HG03342 (cell line): ENCODE measurements around the gene SPRY1.

ENCODE experiments used
- ATAC-seq: cut with Tn5 transposase; IDR thresholded peaks from one replicate; pipeline ENCODE4 v1.9.1; 2021; ENCODE audit warnings: mild to moderate bottlenecking, moderate library complexity; ENCODE audit not compliant: unreplicated experiment

SPRY1 gene

DNA sequence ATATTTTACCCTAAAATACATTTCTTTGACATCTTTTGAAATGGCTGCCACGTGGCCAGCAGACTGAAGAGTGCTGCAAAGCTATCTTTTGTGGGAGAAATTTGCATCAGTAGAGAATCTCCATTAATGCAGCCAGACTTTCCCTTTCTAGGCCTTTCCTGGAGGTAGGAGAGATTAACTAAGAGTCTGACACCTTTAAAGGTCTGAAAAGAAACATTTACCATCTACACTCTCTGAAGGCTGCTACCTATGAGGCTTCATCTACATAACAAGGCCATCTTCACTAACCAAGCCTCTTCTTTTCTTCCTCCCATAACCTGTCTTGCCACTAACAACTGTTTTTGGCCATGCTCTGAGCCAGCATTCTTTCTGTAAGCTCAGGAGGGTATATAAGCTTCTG, 17.8 kb upstream of the SPRY1 start:
- no peak for ATAC-seq

DNA sequence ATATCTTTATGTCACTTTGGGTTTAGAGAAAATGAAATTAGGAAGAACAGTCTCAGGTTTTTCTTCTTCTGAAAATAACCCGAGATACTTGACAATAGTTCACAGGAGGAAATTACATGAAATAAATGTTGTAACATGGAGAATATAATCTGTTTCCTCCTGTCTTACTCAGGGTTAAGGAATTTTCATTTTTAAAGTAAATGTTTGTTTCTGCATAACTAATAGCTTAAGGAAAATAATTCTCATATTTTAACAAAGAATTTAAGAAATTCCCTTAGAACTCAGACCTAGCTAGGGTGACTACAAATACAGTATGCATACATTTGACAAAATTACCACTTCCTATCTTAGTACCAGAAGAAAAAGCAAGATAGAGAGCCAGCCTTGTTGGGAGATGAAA, 17.2 kb upstream of the SPRY1 start:
- ATAC-seq: no peak

DNA sequence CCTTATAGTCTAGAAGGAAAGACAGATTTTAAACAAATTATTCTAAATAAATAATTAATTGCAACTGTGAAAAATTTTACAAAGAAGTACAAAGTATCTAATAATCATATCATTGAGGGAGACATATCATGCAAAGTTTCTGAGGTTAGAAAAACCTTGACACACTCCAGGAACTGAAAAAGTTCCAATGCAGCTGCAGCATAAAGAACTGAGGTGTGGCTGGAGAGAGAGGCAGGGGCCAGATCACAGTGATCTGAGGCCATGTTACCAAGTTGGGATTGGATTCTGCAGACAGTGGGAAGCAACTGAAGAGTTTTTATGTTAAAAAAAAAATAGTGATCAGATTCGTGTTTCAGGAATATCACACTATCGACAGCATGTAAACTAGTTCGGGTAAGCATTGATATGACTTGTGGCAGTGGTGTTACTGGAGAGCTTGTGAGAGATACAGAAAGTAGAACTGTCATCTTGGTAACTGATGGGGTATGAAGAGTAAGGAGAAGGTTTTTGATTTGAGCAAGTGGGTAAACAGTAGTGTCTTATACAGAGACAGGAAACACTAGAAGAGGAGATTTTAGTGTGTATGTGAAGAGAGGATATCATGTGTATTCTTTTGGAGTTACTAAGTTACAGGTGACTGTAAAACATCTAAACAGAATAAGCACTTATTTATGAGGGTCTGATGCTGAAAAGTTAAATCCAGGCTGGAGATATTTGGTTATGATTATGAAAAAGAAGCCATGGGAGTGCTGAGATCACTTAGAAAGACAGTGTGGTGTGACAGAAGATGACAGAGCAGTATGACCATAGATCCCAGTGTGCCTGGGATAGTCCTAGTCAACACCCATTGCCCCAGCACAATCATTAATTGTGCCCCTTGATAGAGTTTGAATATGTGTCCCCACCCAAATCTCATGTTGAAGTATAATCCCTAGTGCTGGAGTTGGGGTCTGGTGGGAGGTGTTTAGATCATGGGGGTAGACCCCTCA, 15.6 kb upstream of the SPRY1 start:
- peak; percentile 77 for ATAC-seq

DNA sequence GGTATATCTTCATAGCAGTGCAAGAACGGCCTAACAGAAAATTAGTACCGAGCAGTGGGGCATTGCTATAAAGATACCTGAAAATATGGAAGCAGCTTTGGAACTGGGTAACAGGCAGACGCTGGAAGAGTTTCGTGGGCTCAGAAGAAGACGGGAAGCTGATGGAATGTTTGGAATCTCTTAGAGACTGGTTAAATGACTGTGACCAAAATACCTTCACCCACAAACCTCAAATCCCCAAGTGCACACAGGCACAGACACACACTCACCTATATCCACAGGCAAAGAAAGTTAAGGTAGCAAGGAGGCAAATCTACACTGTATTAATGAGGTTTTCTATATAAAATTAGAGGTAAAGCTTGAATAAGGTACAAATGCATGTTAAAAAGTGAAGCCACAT, 14.6 kb upstream of the SPRY1 start:
- ATAC-seq: no peak

DNA sequence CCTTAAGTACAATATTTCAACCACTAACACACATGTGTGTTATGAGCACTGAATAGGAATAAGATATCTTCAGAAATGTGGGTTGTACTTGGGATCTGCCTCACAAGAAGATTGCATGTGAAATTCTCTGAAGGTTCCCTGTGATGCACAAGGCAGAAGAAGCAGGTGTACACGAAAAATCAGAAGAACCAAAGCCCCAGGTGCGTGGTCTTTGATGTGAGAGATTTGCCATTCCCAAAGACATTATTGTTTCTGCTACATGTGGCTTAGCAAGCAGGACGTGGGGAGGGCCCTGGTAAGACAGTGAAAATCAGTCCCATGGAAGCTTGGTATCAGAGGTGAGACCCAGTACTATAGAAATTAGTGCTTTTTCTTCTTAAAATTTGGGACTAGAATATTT, 13.0 kb upstream of the SPRY1 start:
- no peak for ATAC-seq

DNA sequence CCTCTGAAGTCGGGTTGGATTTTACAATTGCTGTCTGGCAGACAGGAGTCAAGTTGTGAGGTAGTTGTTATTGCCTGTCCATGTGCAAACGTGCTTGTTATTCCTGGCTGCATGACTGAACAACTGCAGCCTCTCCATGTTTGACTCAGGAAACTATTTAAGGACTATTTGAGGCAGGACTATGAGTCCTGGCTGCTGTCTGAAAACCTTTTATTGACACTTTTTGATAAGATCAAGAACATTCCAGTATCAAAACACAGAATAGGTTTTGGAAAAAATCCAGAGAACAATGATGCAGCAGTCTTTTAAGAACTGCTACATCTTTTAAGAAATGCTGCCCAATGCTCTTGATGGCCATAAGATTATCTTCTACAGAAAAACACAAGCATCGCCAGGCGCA, 10.0 kb upstream of the SPRY1 start:
- ATAC-seq: no peak

DNA sequence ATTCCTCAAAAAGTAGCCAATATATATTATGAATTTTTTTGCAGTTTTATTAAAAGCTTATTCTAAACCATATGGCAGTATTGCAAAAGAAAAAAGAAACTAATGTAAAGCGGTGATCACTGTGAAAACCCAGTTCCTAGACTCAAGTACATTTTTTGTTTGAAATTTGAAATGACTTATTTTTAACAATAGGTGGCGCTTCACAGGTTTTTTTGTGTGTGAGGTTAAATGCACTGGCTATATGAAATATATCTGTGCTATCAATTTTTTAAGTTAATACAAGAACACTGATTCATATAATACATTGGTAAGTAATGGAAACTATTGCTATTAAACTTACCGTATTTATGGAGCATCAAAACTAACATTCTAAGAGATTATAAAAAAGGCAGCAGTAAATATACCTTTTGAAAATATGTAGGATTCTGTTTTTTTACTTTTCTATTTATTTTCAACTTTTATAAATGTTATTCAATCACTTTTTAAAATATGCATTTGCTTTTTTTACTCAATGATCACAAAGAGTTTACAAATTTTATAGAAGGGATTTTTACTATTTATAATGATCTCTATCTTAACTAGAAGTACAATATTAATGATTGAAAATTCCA, 5.6 kb upstream of the SPRY1 start:
- no peak for ATAC-seq

DNA sequence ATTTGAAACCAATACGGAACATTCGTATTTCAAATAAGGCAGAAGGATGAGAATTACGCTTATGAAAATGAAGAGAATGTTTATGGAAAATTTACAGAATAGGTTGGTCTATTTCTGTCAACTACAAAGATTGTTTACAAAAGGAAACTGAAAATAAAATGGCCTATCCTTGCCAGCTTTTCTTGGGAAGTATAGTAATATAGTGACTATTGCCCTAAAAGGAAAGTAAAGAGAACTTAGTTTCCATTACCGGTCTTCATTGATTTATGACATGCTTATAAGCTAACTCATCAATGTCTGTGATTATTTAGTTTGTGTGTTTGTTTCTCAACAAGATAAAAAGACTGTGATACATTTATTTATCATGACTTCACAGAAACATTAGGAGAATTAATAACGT, 2.9 kb upstream of the SPRY1 start:
- ATAC-seq: no peak

DNA sequence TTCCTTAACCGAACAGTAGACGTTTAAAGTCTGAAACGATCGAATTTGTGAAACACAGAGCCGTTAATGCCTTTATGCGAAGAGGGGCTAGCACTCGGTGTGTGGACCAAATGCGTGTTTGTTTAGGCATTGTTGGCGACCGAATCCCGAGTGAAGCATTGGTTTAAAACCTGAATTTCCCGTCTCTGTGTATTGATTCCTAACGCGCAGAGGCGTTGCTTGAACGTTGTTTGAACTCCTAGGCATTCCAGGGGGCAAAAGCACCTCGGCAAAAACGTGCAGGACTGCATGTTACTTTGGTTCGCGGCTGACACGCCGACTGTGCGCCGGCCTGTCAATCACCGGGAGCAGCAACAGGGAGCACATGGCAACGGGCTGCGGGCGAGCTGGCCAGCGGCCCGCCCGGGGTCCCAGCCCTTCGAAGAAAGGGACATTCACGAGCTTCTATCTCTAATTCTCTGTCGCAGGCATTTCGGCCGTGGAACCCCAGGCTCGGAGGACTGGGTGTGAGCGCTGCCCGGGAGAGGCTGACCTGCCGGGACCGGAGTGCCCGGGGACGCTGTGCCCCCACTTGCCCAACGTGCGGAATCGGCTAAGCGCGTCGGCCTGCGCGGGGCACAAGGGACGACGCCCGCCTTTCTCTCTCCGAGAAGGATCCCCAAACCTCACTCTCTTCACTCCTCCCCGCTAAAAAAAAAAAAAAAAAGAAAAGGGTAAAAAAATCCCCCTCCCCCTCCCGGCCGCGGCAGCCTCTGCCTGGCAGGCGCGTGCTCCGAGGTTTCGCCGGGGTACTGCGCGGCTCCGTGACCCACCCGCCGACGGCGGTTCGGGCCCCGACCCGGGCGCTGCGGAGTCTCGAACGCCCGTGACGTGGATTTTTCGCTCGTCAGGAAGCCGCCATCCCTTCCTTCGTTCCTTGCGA, 810 bp downstream of the SPRY1 start:
- peak; percentile 19 for ATAC-seq

DNA sequence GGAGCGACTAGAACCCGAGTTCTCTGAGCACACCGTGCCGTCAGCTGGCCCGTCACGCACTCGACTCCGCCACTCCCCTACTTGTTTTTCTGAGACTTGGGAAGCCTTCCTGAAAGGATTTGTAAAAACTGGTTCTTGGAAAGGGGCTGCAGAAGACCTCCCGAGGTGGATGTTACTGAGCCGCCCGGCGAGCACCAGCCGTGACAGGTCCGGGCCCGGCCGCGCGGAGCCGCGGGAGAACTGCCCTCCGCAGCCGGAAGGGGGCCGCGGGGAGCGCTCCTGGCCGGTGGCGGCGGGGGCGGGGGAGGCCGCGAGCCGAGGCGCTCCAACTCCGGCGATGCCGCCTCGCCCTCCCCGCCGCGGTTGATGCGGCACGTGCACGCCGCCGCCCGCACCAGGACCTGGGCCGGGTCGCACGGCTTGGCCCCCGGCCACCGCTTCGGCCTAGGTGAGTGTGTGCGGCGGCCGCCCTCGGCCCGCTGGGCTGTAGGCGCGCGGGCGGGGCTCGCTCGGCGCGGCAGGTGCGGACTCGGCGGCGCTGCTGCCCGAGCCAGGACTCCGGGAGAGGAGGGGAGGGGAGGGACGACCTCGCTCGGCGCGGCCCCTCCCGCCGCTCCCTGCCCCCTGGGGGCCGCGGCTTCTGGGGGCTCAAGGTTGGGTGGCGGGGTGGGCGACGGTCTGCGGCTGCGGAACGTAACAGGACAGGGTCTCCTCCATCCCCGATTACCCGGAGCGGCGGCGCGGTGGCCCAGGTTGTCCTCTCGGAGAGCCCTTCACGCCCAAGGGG, 1.7 kb downstream of the SPRY1 start:
- ATAC-seq: peak; percentile 65

DNA sequence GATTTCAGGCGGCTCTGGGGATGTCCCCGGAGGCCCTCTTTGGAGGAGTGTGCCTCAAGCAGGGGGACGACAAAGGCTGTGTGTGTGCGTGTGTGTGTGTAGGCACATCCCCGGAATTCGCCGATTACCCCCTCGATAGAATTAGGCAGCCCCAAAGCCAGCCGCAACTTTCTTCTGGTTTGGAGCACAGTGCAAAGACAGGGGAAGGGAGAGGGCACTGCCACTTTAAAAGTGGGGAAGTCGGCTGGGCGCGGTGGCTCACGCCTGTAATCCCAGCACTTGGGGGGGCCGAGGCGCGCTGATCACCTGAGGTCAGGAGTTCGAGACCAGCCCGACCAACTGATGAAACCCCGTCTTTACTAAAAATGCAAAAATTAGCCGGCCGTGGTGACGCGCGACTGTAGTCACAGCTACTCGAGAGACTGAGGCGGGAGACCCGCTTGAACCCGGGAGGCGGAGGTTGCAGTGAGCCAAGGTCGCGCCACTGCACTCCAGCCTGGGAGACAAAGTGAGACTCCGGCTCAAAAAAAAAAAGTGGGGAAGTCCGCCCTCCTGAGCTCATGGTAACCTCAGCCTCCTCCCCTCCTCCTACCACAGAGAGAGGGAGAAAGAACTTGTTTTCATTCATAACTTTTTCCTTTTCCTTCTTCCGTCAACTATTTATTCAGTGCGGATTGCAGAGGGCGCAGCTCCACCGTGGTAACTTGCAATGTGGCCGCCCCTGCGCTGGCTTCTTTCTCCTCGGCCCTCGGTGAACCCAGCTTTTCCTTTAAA, 2.4 kb downstream of the SPRY1 start:
- ATAC-seq: peak; percentile 20

DNA sequence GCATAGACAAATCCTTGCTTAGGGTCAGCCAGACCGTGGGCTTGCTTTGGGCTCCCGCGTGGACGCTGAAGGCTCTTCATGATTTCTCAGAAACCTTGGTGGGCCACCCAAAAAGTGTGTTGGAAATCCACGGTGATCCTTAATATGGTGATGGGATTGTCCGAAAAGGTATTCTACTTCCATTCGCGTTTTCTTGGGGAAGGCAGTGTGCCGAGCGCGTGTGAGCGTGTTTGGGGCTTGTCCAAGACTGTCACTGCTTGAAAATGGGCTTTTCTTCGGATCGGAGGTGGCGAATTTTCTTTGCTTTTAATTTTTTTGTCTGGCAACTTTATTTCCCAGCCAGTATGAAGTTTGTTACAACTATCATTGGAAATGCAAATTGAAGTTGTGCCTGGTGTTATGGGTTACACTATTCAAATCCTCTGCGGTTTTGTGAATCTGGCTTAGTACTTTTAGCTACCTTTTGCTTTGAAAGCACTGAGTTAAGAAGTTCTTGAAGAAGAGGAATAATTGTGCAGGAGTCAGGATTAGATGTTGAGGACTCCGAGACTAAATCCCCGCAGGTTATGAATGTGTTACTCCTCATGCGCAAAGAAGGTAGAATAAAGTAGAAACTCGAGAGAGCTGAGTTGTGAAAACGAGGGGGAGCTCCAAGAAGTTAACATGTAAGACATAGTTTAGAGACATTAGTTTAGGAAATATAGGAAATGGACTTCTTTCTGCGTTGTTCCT, 3.2 kb downstream of the SPRY1 start:
- ATAC-seq: no peak

DNA sequence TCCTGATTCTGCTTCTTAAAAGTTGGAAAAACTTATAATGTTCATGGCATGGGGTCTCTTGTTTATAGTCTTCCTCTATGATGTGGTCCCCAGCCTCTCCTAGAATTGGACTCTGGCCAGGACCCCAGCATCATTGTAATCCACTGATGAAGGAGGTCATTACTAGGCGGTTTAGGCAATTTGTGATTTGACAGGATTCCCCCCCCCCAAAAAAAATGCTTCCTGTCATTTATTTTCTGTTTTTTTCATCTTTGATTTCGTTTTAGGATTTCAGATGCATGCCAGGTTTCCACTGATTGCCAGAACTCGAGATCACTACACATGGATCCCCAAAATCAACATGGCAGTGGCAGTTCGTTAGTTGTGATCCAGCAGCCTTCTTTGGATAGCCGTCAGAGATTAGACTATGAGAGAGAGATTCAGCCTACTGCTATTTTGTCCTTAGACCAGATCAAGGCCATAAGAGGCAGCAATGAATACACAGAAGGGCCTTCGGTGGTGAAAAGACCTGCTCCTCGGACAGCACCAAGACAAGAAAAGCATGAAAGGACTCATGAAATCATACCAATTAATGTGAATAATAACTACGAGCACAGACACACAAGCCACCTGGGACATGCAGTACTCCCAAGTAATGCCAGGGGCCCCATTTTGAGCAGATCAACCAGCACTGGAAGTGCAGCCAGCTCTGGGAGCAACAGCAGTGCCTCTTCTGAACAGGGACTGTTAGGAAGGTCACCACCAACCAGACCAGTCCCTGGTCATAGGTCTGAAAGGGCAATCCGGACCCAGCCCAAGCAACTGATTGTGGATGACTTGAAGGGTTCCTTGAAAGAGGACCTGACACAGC, 4.9 kb downstream of the SPRY1 start:
- ATAC-seq: no peak

DNA sequence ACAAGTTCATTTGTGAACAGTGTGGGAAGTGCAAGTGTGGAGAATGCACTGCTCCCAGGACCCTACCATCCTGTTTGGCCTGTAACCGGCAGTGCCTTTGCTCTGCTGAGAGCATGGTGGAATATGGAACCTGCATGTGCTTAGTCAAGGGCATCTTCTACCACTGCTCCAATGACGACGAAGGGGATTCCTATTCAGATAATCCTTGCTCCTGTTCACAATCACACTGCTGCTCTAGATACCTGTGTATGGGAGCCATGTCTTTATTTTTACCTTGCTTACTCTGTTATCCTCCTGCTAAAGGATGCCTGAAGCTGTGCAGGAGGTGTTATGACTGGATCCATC, 5.5 kb downstream of the SPRY1 start:
- ATAC-seq: no peak

DNA sequence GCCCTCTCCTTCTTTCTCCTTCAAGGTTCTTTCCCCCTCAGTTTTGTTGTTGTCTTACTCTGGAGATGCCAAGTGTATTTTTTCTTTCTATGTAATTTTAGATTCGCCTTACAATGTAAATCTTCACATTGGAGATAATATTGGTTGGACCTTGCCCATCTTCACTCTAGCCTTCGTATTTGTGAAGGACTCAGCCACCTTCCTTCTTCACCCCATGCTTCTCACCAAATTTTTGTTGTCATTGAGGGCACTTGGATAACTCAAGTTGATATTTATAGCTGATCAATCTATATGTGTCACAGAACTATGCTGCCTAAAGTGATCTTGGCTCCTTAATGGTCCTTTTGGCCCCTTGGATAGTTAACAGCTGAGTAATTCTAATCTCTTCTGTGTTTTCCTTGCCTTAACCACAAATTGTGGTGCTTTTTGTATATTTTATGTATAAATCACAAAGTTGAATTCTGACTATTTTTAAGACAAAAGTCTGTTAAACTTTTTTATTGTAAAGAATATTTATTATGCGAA, 6.5 kb downstream of the SPRY1 start:
- ATAC-seq: no peak

DNA sequence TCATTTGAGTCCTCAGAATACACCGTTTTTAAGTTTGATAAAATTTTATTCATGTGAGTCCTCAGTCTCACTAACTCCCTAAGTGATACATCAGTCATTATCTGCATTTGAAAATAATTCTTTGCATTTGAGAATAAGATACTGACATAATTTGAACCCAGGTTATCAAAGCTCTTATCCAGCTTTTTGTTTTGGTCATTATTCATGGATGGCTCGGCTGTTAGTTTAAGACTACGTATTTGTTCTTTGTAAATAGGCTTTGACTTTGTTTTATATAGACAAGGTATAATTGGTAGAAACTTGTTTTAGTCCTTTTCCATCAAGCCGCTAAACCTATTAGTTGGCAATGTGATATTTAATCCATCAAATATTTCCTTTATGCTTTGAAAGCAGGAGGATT, 7.9 kb downstream of the SPRY1 start:
- ATAC-seq: no peak

DNA sequence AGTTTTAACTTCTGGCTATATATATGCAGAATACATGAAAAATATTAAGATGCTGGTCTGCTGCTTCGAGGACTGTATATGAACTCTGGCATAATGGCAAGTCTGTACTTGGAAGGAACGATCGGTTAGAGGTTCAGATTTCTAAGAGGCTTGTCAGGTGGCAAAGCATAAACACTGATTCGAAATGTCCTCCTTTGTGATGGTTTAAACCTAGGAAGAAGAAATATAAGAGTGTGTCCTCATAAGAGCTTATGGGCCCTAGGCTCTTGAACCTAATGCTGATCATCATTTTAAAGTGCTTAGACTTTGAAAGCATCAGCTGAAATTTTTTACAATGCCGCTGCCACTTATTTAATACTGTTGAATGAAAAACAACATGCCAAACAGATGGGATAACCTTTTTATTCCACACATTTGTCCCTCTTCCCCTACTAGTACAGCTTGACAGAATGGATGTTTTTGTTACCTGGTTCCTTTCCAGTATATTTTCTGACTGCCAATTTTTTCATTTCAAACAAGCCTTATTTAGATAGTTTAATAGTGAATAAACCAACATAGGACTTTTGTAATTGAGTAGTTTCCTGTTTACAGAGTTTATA, 8.8 kb downstream of the SPRY1 start:
- no peak for ATAC-seq

DNA sequence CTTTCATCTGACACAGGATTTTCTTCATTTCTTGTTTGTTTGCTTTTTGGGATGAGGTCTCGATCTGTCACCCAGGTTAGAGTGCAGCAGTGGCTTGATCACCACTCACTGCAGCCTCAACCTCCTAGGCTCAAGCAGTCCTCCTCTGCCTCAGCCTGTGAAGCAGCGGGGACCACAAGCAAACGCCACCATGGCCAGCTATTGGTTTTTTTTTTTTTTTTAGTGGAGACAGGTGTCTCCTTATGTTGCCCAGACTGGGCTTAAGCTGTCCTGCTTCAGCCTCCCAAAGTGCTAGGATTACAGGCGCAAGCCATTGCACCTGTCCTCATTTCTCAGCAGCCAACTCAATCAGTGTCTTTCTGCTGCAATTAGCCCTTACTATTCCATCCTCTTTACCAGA, 10.3 kb downstream of the SPRY1 start:
- ATAC-seq: no peak
